ENCODE data around the gene OR8U1. TPM values are rescaled to one million over a fixed set of nuclear protein-coding genes. Genes with fewer than 3 reads are reported as not detected.

OR8U1 gene
- total and polyA plus RNA-seq, 2 of the 4 experiments (the other 2 are of a cell fraction), result not detected

DNA sequence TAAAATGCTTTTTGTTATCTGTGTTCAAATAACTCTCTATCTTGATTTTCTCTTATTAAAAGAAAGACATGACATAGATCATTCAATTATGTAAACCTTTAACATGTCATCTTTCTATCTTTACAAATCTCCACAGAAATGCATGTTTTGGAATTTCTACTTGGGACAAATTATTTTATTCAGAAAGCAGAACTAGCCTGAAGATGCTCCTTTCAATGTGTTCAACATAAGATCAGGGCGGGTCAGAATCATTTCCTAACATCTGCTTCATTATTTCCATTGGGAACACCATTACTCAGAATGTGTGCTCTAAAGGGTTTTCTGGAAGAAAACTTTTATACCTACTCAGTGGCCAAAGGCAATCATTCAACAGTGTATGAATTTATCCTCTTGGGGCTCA is 37.0 kb downstream of the OR8U1 start, which contains the start of gene OR5AL1:
TSS of gene OR5AL1 (plus strand) at position 301 of the 400 bp plus-strand sequence.
- dilution Hi-C loops (cut with HindIII; ENCODE audit: low sequenced_read_pairs, unreplicated experiment) (no loop called here), in situ Hi-C loops (cut with MboI; ENCODE audit: low sequenced_read_pairs) (no loop called here), intact Hi-C loops (cut with micrococcal nuclease) (no loop called here)
- ChIA-PET CTCF (no interaction called here), POLR2A (ENCODE audit: unreplicated experiment) (no interaction called here)
- H3K9me1 ChIP-seq (ENCODE audit: insufficient read depth, low read length), result no peaks in the 10 kb centered on the region
- no peak within 1 kb of the TSS for H2BK120ac ChIP-seq (ENCODE audit: low read depth, low read length)
- DNase-seq (no peak), ATAC-seq (ENCODE audit: low read depth) (no peak)
- no peak within 1 kb of the TSS for H3K4ac ChIP-seq (ENCODE audit: low read depth, low read length)
- H3K27ac ChIP-seq (ENCODE audit: insufficient read depth, low read length), result no peak within 1 kb of the TSS
- no peak within 1 kb of the TSS for H4K8ac ChIP-seq (ENCODE audit: low read depth in 2 of 2, low read length in 2 of 2)
- no CpG with 5 or more reads among the region's 1 CpG for WGBS, 2 experiments (ENCODE audit: extremely low coverage in 2 of 2, insufficient read length in 1 of 2)
- H3K4me3 ChIP-seq (ENCODE audit: insufficient read depth, low read depth, low read length), result no peak within 1 kb of the TSS
- no peaks in the 10 kb centered on the region for H3K79me1 ChIP-seq (ENCODE audit: low read depth in 1 of 2, low read length in 2 of 2)
- no peak within 1 kb of the TSS for H2AK5ac ChIP-seq (ENCODE audit: low read depth, low read length)
- no TSS peak for BruUV-seq (replicated peaks)
- H3K9ac ChIP-seq (ENCODE audit: low read depth, low read length), result no peak within 1 kb of the TSS
- no peak within 1 kb of the TSS for H2BK20ac ChIP-seq (ENCODE audit: low read depth, low read length)
- H4K91ac ChIP-seq (ENCODE audit: insufficient read depth, low read depth, low read length), result no peak within 1 kb of the TSS
- H2BK5ac ChIP-seq (ENCODE audit: low read depth, low read length, poor library complexity, severe bottlenecking), result no peak within 1 kb of the TSS
- H3K4me1 ChIP-seq (ENCODE audit: control insufficient read depth, insufficient read depth, low read length), result no peaks in the 10 kb centered on the region
- 0 out of 2 replicates have a peak, but pooled peaks cover 2% of the 10 kb centered on the region for H3K9me3 ChIP-seq (ENCODE audit: control insufficient read depth, insufficient read depth, low read length)
- H2BK15ac ChIP-seq (ENCODE audit: low read depth, low read length), result no peak within 1 kb of the TSS
- H4K5ac ChIP-seq (ENCODE audit: low read depth, low read length), result no peak within 1 kb of the TSS
- H2AFZ ChIP-seq (replicated peaks; ENCODE audit: low read length, poor library complexity), result no peak within 1 kb of the TSS
- H4K20me1 ChIP-seq (ENCODE audit: insufficient read depth, low read length), result no peaks in the 10 kb centered on the region
- H3K27me3 ChIP-seq (ENCODE audit: control insufficient read depth, insufficient read depth, low read length), result no peaks in the 10 kb centered on the region
- no peak within 1 kb of the TSS for H3K4me2 ChIP-seq (ENCODE audit: low read depth, low read length)
- no peak within 1 kb of the TSS for H3K14ac ChIP-seq (replicated peaks; ENCODE audit: low read depth, low read length)
- no peak within 1 kb of the TSS for H2AK9ac ChIP-seq (replicated peaks; ENCODE audit: low read depth, low read length, poor library complexity)
- no peak within 1 kb of the TSS for H3K18ac ChIP-seq (ENCODE audit: low read depth, low read length)
- no peak within 1 kb of the TSS for H3K56ac ChIP-seq (ENCODE audit: extremely low read depth, insufficient read depth, low read length)
- TF ChIP-seq SMC3 (IDR thresholded peaks at IDR 0.05; ENCODE audit: low read depth, low read length) (no peak), MXI1 (IDR thresholded peaks at IDR 0.05; ENCODE audit: borderline replicate concordance, low read depth, low read length) (no peak)
- H3K23ac ChIP-seq (ENCODE audit: low read depth, low read length), result no peak within 1 kb of the TSS
- no peaks in the 10 kb centered on the region for H3K36me3 ChIP-seq (ENCODE audit: control insufficient read depth, insufficient read depth, low read length)

Other genes with a start within 250 kb of the OR8U1 start
- gene OR8J3, start 235.4 kb upstream of the OR8U1 start, total RNA-seq (2012; rRNA removed), result not detected in 2 replicates
- not detected in 2 replicates for gene OR8J3, start 235.4 kb upstream of the OR8U1 start, polyA plus RNA-seq (2012; rRNA removed)
- not detected in 2 replicates for gene OR8K5, start 215.3 kb upstream of the OR8U1 start, total RNA-seq (2012; rRNA removed)
- gene OR8K5, start 215.3 kb upstream of the OR8U1 start, polyA plus RNA-seq (2012; rRNA removed), result not detected in 2 replicates
- gene OR5J2, start 199.0 kb upstream of the OR8U1 start, total RNA-seq (2012; rRNA removed), result not detected in 2 replicates
- not detected in 2 replicates for gene OR5J2, start 199.0 kb upstream of the OR8U1 start, polyA plus RNA-seq (2012; rRNA removed)
- not detected in 2 replicates for gene OR5T2, start 141.4 kb upstream of the OR8U1 start, total RNA-seq (2012; rRNA removed)
- gene OR5T2, start 141.4 kb upstream of the OR8U1 start, polyA plus RNA-seq (2012; rRNA removed), result not detected in 2 replicates
- not detected in 2 replicates for gene OR5T3, start 123.4 kb upstream of the OR8U1 start, total RNA-seq (2012; rRNA removed)
- not detected in 2 replicates for gene OR5T3, start 123.4 kb upstream of the OR8U1 start, polyA plus RNA-seq (2012; rRNA removed)
- not detected in 2 replicates for gene OR5T1, start 101.5 kb upstream of the OR8U1 start, total RNA-seq (2012; rRNA removed)
- gene OR5T1, start 101.5 kb upstream of the OR8U1 start, polyA plus RNA-seq (2012; rRNA removed), result not detected in 2 replicates
- gene OR8H1, start 83.4 kb upstream of the OR8U1 start, total RNA-seq (2012; rRNA removed), result not detected in 2 replicates
- gene OR8H1, start 83.4 kb upstream of the OR8U1 start, polyA plus RNA-seq (2012; rRNA removed), result not detected in 2 replicates
- not detected in 2 replicates for gene OR8K3, start 60.5 kb upstream of the OR8U1 start, total RNA-seq (2012; rRNA removed)
- gene OR8K3, start 60.5 kb upstream of the OR8U1 start, polyA plus RNA-seq (2012; rRNA removed), result not detected in 2 replicates
- not detected in 2 replicates for gene OR8K1, start 29.6 kb upstream of the OR8U1 start, total RNA-seq (2012; rRNA removed)
- not detected in 2 replicates for gene OR8K1, start 29.6 kb upstream of the OR8U1 start, polyA plus RNA-seq (2012; rRNA removed)
- gene OR8J1, start 21.3 kb upstream of the OR8U1 start, total RNA-seq (2012; rRNA removed), result not detected in 2 replicates
- gene OR8J1, start 21.3 kb upstream of the OR8U1 start, polyA plus RNA-seq (2012; rRNA removed), result not detected in 2 replicates
- gene OR5AL1, start 37.1 kb downstream of the OR8U1 start, total RNA-seq (2012; rRNA removed), result not detected in 2 replicates
- gene OR5AL1, start 37.1 kb downstream of the OR8U1 start, polyA plus RNA-seq (2012; rRNA removed), result not detected in 2 replicates
- gene OR5M3, start 97.7 kb downstream of the OR8U1 start, total RNA-seq (2012; rRNA removed), result not detected in 2 replicates
- not detected in 2 replicates for gene OR5M3, start 97.7 kb downstream of the OR8U1 start, polyA plus RNA-seq (2012; rRNA removed)
- gene OR5M8, start 115.7 kb downstream of the OR8U1 start, total RNA-seq (2012; rRNA removed), result not detected in 2 replicates
- not detected in 2 replicates for gene OR5M8, start 115.7 kb downstream of the OR8U1 start, polyA plus RNA-seq (2012; rRNA removed)
- not detected in 2 replicates for gene OR5M11, start 167.6 kb downstream of the OR8U1 start, total RNA-seq (2012; rRNA removed)
- gene OR5M11, start 167.6 kb downstream of the OR8U1 start, polyA plus RNA-seq (2012; rRNA removed), result not detected in 2 replicates
- not detected in 2 replicates for gene OR5M10, start 202.1 kb downstream of the OR8U1 start, total RNA-seq (2012; rRNA removed)
- gene OR5M10, start 202.1 kb downstream of the OR8U1 start, polyA plus RNA-seq (2012; rRNA removed), result not detected in 2 replicates
- gene OR5M1, start 239.2 kb downstream of the OR8U1 start, total RNA-seq (2012; rRNA removed), result not detected in 2 replicates
- not detected in 2 replicates for gene OR5M1, start 239.2 kb downstream of the OR8U1 start, polyA plus RNA-seq (2012; rRNA removed)